Astrocyte (in vitro differentiated cells and primary cell): ENCODE results near the gene INPP5J.

ENCODE experiments used
- EZH2 ChIP-seq: IDR thresholded peaks from 2 replicates; pipeline ENCODE4 v1.6.1; 2012; ENCODE audit warnings: mild to moderate bottlenecking, low read length, inconsistent platforms; ENCODE audit not compliant: insufficient read depth
- TF ChIP-seq, protein P1 (sequence below): IDR thresholded peaks from 2 replicates; pipeline ENCODE4 v1.5.1; 2011; ENCODE audit warnings: low read depth, mild to moderate bottlenecking, inconsistent platforms, low read length, moderate library complexity; ENCODE audit not compliant: insufficient read depth

GRCh38 chr22:31142285-31142684, 19.5 kb downstream of the INPP5J start:
- TF ChIP-seq, protein P1, sequence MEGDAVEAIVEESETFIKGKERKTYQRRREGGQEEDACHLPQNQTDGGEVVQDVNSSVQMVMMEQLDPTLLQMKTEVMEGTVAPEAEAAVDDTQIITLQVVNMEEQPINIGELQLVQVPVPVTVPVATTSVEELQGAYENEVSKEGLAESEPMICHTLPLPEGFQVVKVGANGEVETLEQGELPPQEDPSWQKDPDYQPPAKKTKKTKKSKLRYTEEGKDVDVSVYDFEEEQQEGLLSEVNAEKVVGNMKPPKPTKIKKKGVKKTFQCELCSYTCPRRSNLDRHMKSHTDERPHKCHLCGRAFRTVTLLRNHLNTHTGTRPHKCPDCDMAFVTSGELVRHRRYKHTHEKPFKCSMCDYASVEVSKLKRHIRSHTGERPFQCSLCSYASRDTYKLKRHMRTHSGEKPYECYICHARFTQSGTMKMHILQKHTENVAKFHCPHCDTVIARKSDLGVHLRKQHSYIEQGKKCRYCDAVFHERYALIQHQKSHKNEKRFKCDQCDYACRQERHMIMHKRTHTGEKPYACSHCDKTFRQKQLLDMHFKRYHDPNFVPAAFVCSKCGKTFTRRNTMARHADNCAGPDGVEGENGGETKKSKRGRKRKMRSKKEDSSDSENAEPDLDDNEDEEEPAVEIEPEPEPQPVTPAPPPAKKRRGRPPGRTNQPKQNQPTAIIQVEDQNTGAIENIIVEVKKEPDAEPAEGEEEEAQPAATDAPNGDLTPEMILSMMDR: no peak
- no peak for TF ChIP-seq EZH2
